Measurements from ENCODE around the gene FOXP1.

DNA sequence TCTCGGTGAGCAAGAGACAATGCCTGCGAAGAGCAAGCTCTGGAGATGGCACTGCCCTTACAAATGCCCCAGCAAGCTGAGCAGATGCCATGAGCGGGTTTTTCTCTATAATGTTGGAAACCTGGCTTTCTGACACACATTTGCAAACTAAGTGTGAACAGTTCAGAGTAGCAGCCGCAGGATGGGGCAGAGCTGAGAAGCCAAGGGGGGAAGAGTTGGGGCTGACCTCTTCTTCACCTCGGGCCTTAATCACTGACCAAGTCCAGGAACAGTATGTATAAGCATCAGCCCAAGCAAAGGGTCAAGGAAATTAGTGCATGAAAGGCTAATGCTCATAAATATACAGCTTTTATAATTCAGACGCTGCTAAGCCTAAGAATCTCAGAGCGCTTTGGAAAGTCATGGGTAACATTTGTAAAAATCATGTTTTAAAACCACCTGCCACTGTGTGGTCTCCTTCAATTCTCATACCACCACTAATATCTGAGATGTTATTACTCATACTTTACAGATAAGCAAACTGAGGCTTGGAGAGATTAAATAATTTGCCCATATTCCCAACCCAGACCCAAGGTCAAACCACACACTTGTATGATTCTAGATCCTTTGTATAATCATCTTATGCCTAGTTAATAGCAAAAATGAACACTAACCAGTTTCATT is 603.4 kb downstream of the FOXP1 start:
- TF ChIP-seq POLR2A (IDR thresholded peaks at IDR 0.05; ENCODE audit: low read depth) (no peak), EP300 (IDR thresholded peaks at IDR 0.05) (no peak), POLR2AphosphoS5 (IDR thresholded peaks at IDR 0.05) (no peak)
- TF ChIP-seq, protein P1, sequence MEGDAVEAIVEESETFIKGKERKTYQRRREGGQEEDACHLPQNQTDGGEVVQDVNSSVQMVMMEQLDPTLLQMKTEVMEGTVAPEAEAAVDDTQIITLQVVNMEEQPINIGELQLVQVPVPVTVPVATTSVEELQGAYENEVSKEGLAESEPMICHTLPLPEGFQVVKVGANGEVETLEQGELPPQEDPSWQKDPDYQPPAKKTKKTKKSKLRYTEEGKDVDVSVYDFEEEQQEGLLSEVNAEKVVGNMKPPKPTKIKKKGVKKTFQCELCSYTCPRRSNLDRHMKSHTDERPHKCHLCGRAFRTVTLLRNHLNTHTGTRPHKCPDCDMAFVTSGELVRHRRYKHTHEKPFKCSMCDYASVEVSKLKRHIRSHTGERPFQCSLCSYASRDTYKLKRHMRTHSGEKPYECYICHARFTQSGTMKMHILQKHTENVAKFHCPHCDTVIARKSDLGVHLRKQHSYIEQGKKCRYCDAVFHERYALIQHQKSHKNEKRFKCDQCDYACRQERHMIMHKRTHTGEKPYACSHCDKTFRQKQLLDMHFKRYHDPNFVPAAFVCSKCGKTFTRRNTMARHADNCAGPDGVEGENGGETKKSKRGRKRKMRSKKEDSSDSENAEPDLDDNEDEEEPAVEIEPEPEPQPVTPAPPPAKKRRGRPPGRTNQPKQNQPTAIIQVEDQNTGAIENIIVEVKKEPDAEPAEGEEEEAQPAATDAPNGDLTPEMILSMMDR (IDR thresholded peaks at IDR 0.05): no peak

Measured in esophagus muscularis mucosa (tissue), 4 donors.